GM12878 (cell line): ENCODE results near the gene RNF183.

Experiments
- CHD2 ChIP-seq: IDR thresholded peaks from 2 replicates; pipeline ENCODE4 v1.6.1; 2011; ENCODE audit warnings: low read depth, low read length, improper control_type of control experiment, borderline replicate concordance
- CREB1 ChIP-seq: IDR thresholded peaks from 2 replicates; pipeline ENCODE4 v1.6.1; 2012; ENCODE audit warnings: low read depth, mild to moderate bottlenecking, inconsistent platforms
- CREM ChIP-seq: IDR thresholded peaks from 2 replicates; pipeline ENCODE4 v1.6.1; 2014; ENCODE audit warnings: antibody characterized with exemption, low read depth
- CTCF ChIP-seq, 3 experiments: IDR thresholded peaks in 2 of 3; conservative IDR thresholded peaks in 1 of 3; 2 replicates each; pipeline ENCODE4 v1.5.1; 2011; ENCODE audit warnings: low read depth in 3 of 3, low read length in 3 of 3, mild to moderate bottlenecking in 3 of 3, control low read depth in 2 of 3, moderate library complexity in 2 of 3, inconsistent platforms in 1 of 3, mixed read lengths in 1 of 3; ENCODE audit not compliant: control insufficient read depth in 2 of 3, insufficient read depth in 1 of 3; ENCODE audit errors: extremely low read depth in 1 of 3
- EP300 ChIP-seq, 2 experiments: fragments of 150-350 bp in 1 of 2; IDR thresholded peaks; 2 replicates each; pipeline ENCODE4 v1.6.1; 2011 to 2012; ENCODE audit warnings: low read depth in 2 of 2, low read length in 2 of 2, borderline replicate concordance in 1 of 2, improper control_type of control experiment in 1 of 2, inconsistent platforms in 1 of 2; ENCODE audit not compliant: control insufficient read depth in 1 of 2
- EZH2 ChIP-seq: IDR thresholded peaks from 2 replicates; pipeline ENCODE4 v1.6.1; 2012; ENCODE audit warnings: low read depth, mild to moderate bottlenecking, control low read depth, inconsistent platforms, low read length, borderline replicate concordance; ENCODE audit not compliant: control insufficient read depth
- NBN ChIP-seq: fragments of 450-650 bp; IDR thresholded peaks from 2 replicates; pipeline ENCODE4 v1.6.1; 2016
- PRDM15 ChIP-seq: fragments of 450-650 bp; formaldehyde crosslinking; IDR thresholded peaks from 2 replicates; pipeline ENCODE4 v1.4.0; 2020; ENCODE audit warnings: mild to moderate bottlenecking, moderate library complexity
- RAD21 ChIP-seq: IDR thresholded peaks from 2 replicates; pipeline ENCODE4 v1.6.1; 2011; ENCODE audit warnings: mild to moderate bottlenecking, low read depth, low read length, moderate library complexity; ENCODE audit not compliant: insufficient read depth
- RAD51 ChIP-seq: fragments of 450-650 bp; IDR thresholded peaks from 2 replicates; pipeline ENCODE4 v1.6.1; 2016; ENCODE audit warnings: moderate library complexity, mild to moderate bottlenecking, inconsistent platforms
- USF1 ChIP-seq: IDR thresholded peaks from 2 replicates; pipeline ENCODE4 v1.6.1; 2011; ENCODE audit warnings: borderline replicate concordance, low read depth, mild to moderate bottlenecking, moderate library complexity, mixed read lengths, low read length; ENCODE audit not compliant: insufficient read depth; ENCODE audit errors: extremely low read length
- ZNF274 ChIP-seq: IDR thresholded peaks from one replicate; pipeline ENCODE4 v1.8.0; 2011; ENCODE audit not compliant: insufficient read length, insufficient read depth

- TF ChIP-seq CTCF (IDR thresholded peaks at IDR 0.05 in 2 of 3, conservative IDR thresholded peaks at IDR 0.05 in 1 of 3; ENCODE audit: control insufficient read depth in 2 of 3, extremely low read depth in 1 of 3, insufficient read depth in 1 of 3, low read depth in 3 of 3, low read length in 3 of 3): no peak
- no peak for TF ChIP-seq USF1
- no peak for TF ChIP-seq NBN
- no peak for TF ChIP-seq EZH2
- TF ChIP-seq PRDM15 (CRISPR knock-in tag): no peak
- no peak for TF ChIP-seq CREB1
- no peak for TF ChIP-seq ZNF274
- TF ChIP-seq RAD21: no peak
- TF ChIP-seq EP300 (IDR thresholded peaks at IDR 0.05; ENCODE audit: borderline replicate concordance in 1 of 2, control insufficient read depth in 1 of 2, low read depth in 2 of 2, low read length in 2 of 2): no peak
- TF ChIP-seq CREM: no peak
- TF ChIP-seq RAD51: no peak
- no peak for TF ChIP-seq CHD2
Measured at GRCh38 chr9:113352411-113352810, 49.2 kb upstream of the RNF183 start.
